Astrocyte (in vitro differentiated cells and primary cell): Measurements from ENCODE around the gene SPRR1B. TPM values are rescaled to one million over a fixed set of nuclear protein-coding genes. Genes with fewer than 3 reads are reported as not detected.
"Not testable (repeated sequence)": the region's sequence is repeated elsewhere in the genome, so short reads cannot be mapped to it uniquely, and the experiment has no call there.

Experiments used
- DNase-seq: peaks from one replicate; pipeline ENCODE4 v3.0.0-alpha.2; 2010; ENCODE audit warnings: low read depth
- FAIRE-seq: peaks from 2 replicates; lab custom pipeline; 2011; peaks lifted over from hg19 to GRCh38; lab: Jason Lieb, UNC
- H2AFZ ChIP-seq: 2 replicates; pipeline ENCODE4 v1.6.0; 2012; ENCODE audit warnings: low read depth, low read length, inconsistent platforms
- H3K27ac ChIP-seq: 2 replicates; pipeline ENCODE4 v1.5.1; 2011; ENCODE audit warnings: low read depth, low read length, inconsistent platforms
- H3K27me3 ChIP-seq: 2 replicates; pipeline ENCODE4 v1.6.0; 2011; ENCODE audit warnings: low read length, inconsistent platforms; ENCODE audit not compliant: insufficient read depth
- H3K36me3 ChIP-seq: 2 replicates; pipeline ENCODE4 v1.5.1; 2011; ENCODE audit warnings: low read length, inconsistent platforms; ENCODE audit not compliant: insufficient read depth
- H3K4me1 ChIP-seq: 2 replicates; pipeline ENCODE4 v1.5.1; 2011; ENCODE audit warnings: low read length, inconsistent platforms; ENCODE audit not compliant: insufficient read depth
- H3K4me2 ChIP-seq: 2 replicates; pipeline ENCODE4 v1.6.0; 2012; ENCODE audit warnings: low read length, inconsistent platforms
- H3K4me3 ChIP-seq: 2 replicates; pipeline ENCODE4 v1.5.1; 2011; ENCODE audit warnings: low read depth, mild to moderate bottlenecking, low read length, inconsistent platforms; ENCODE audit not compliant: insufficient read depth
- H3K79me2 ChIP-seq: 2 replicates; pipeline ENCODE4 v1.6.0; 2012; ENCODE audit warnings: mild to moderate bottlenecking, low read length, inconsistent platforms; ENCODE audit not compliant: insufficient read depth
- H3K9ac ChIP-seq: 2 replicates; pipeline ENCODE4 v1.6.0; 2012; ENCODE audit warnings: mild to moderate bottlenecking, low read length, inconsistent platforms
- H3K9me3 ChIP-seq: 2 replicates; pipeline ENCODE4 v1.5.1; 2012; ENCODE audit warnings: low read depth, mild to moderate bottlenecking, low read length, inconsistent platforms; ENCODE audit not compliant: insufficient read depth
- H4K20me1 ChIP-seq: 2 replicates; pipeline ENCODE4 v1.6.0; 2012; ENCODE audit warnings: low read length, inconsistent platforms; ENCODE audit not compliant: insufficient read depth
- H3K27ac Mint-ChIP-seq: one replicate; pipeline ENCODE4 v1.8.0; 2021; ENCODE audit warnings: mild to moderate bottlenecking, mixed read lengths; ENCODE audit not compliant: unreplicated experiment
- H3K27me3 Mint-ChIP-seq: one replicate; pipeline ENCODE4 v1.8.0; 2021; ENCODE audit warnings: low read depth, mixed read lengths; ENCODE audit not compliant: unreplicated experiment
- H3K36me3 Mint-ChIP-seq: one replicate; pipeline ENCODE4 v1.8.0; 2021; ENCODE audit warnings: low read depth, mixed read lengths; ENCODE audit not compliant: unreplicated experiment
- H3K4me1 Mint-ChIP-seq: one replicate; pipeline ENCODE4 v1.8.0; 2021; ENCODE audit warnings: low read depth, mixed read lengths; ENCODE audit not compliant: unreplicated experiment
- H3K4me3 Mint-ChIP-seq: one replicate; pipeline ENCODE4 v1.8.0; 2021; ENCODE audit warnings: mild to moderate bottlenecking, moderate library complexity, mixed read lengths; ENCODE audit not compliant: unreplicated experiment
- H3K9me3 Mint-ChIP-seq: one replicate; pipeline ENCODE4 v1.8.0; 2021; ENCODE audit warnings: mild to moderate bottlenecking, mixed read lengths; ENCODE audit not compliant: unreplicated experiment
- CTCF ChIP-seq: IDR thresholded peaks from 2 replicates; pipeline ENCODE4 v1.5.1; 2011; ENCODE audit warnings: low read depth, mild to moderate bottlenecking, inconsistent platforms, low read length, moderate library complexity; ENCODE audit not compliant: insufficient read depth
- EZH2 ChIP-seq: IDR thresholded peaks from 2 replicates; pipeline ENCODE4 v1.6.1; 2012; ENCODE audit warnings: mild to moderate bottlenecking, low read length, inconsistent platforms; ENCODE audit not compliant: insufficient read depth
- total RNA-seq: library from RNA; stranded (reverse); gene quantifications from 2 replicates; pipeline ENCODE4 v1.2.1, GENCODE V29; 2021

Gene SPRR1B
- total RNA-seq, 1 donor from 2014 or later: 0.39 TPM

GRCh38 chr1:153001382-153001781 lies 29.6 kb upstream of the SPRR1B start, which contains the start of gene SPRR3:
Gene SPRR3, plus strand, starts transcription at chr1:153001749. Its CDS starts 1,272 bp downstream, at chr1:153003021.
- H3K36me3 Mint-ChIP-seq: no peaks in the 10 kb centered on the region
- H3K4me1 Mint-ChIP-seq: no peaks in the 10 kb centered on the region
- no peak within 1 kb of the TSS for H3K4me3 Mint-ChIP-seq

GRCh38 chr1:153011235-153011758 lies 19.7 kb upstream of the SPRR1B start:
- DNase-seq, H4K20me1 ChIP-seq, FAIRE-seq: not testable (repeated sequence)

More at GRCh38 chr1:153001382-153001781, 29.6 kb upstream of the SPRR1B start, which contains the start of gene SPRR3:
- Histone ChIP-seq H4K20me1 (no peaks in the 10 kb centered on the region), H3K79me2 (no peaks in the 10 kb centered on the region), H3K36me3 (no peaks in the 10 kb centered on the region), H3K27ac (no peak within 1 kb of the TSS), H3K27me3 (no peaks in the 10 kb centered on the region), H3K9me3 (peaks cover 5% of the 10 kb centered on the region), H3K9ac (no peak within 1 kb of the TSS), H3K4me3 (no peak within 1 kb of the TSS), H3K4me2 (no peak within 1 kb of the TSS), H3K4me1 (no peaks in the 10 kb centered on the region), H2AFZ (no peak within 1 kb of the TSS)
- DNase-seq (no peak), FAIRE-seq (no peak)
- no peak for TF ChIP-seq EZH2
- no peak for TF ChIP-seq CTCF
- no peak within 1 kb of the TSS for H3K27ac Mint-ChIP-seq
- no peaks in the 10 kb centered on the region for H3K9me3 Mint-ChIP-seq
- peaks cover 10% of the 10 kb centered on the region for H3K27me3 Mint-ChIP-seq

GRCh38 chr1:153021829-153022228 lies 9.2 kb upstream of the SPRR1B start:
- not testable (repeated sequence) for H3K4me3 ChIP-seq

More at GRCh38 chr1:153011235-153011758, 19.7 kb upstream of the SPRR1B start:
- H3K9me3 Mint-ChIP-seq, H3K27me3 Mint-ChIP-seq, H3K27me3 ChIP-seq, H3K4me2 ChIP-seq, H3K9me3 ChIP-seq, H3K79me2 ChIP-seq, H3K4me3 Mint-ChIP-seq, H3K9ac ChIP-seq, H3K4me3 ChIP-seq, H3K4me1 Mint-ChIP-seq, H2AFZ ChIP-seq, H3K4me1 ChIP-seq, H3K36me3 Mint-ChIP-seq, H3K27ac ChIP-seq, H3K36me3 ChIP-seq, H3K27ac Mint-ChIP-seq: not testable (repeated sequence)

GRCh38 chr1:153022340-153022739 lies 8.7 kb upstream of the SPRR1B start:
- not testable (repeated sequence) for H3K4me1 ChIP-seq, H3K27me3 ChIP-seq, H3K27ac ChIP-seq, H4K20me1 ChIP-seq, H3K4me3 ChIP-seq, H2AFZ ChIP-seq, FAIRE-seq, DNase-seq, H3K36me3 Mint-ChIP-seq, H3K4me1 Mint-ChIP-seq, H3K4me3 Mint-ChIP-seq, H3K4me2 ChIP-seq, H3K27ac Mint-ChIP-seq, H3K9me3 Mint-ChIP-seq, H3K79me2 ChIP-seq, H3K9ac ChIP-seq, H3K9me3 ChIP-seq, H3K36me3 ChIP-seq
- H3K27me3 Mint-ChIP-seq: peaks cover 11% of the 10 kb centered on the region

More at GRCh38 chr1:153021829-153022228, 9.2 kb upstream of the SPRR1B start:
- not testable (repeated sequence) for H3K9ac ChIP-seq, H3K36me3 Mint-ChIP-seq, H3K79me2 ChIP-seq, H2AFZ ChIP-seq, H3K9me3 ChIP-seq, H3K4me3 Mint-ChIP-seq, H4K20me1 ChIP-seq, H3K27ac ChIP-seq, DNase-seq, H3K36me3 ChIP-seq, FAIRE-seq, H3K9me3 Mint-ChIP-seq, H3K27me3 ChIP-seq, H3K4me2 ChIP-seq, H3K27ac Mint-ChIP-seq, H3K4me1 Mint-ChIP-seq, H3K4me1 ChIP-seq
- peaks cover 11% of the 10 kb centered on the region for H3K27me3 Mint-ChIP-seq
